PC-9 (cell line): ENCODE results near the gene CTTNBP2. TPM values are rescaled to one million over a fixed set of nuclear protein-coding genes. Genes with fewer than 3 reads are reported as not detected.

Experiments used
- BruUV-seq: library from RNA; stranded (reverse); fragments of 400-500 nt; replicated peaks from 2 replicates; lab custom pipeline; 2021; lab: Mats Ljungman, UMichigan
- CTCF ChIA-PET: fragments of 300-600 bp; sonication (Branson Sonifier 250); formaldehyde crosslinking; loops from one replicate; lab custom pipeline; 2022; ENCODE audit warnings: antibody characterized with exemption; lab: Charles Lee
- POLR2A ChIA-PET: fragments of 300-600 bp; sonication (Branson Sonifier 250); formaldehyde crosslinking; loops from one replicate; lab custom pipeline; 2022; ENCODE audit warnings: antibody characterized with exemption; ENCODE audit not compliant: unreplicated experiment; lab: Charles Lee
- DNase-seq, 2 experiments: peaks; one replicate each; pipeline versions ENCODE4 v3.0.0 to v3.0.0-alpha.2; 2015 to 2022; ENCODE audit warnings: mixed read lengths in 1 of 2
- H2AFZ ChIP-seq: fragments of 200-600 bp; sonication (generic); 2 replicates; pipeline ENCODE4 v1.8.1; 2017; ENCODE audit warnings: antibody characterized with exemption
- H3F3A ChIP-seq: fragments of 200-600 bp; sonication (generic); 2 replicates; pipeline ENCODE4 v1.8.1; 2017; ENCODE audit warnings: antibody characterized with exemption, mild to moderate bottlenecking, low read depth; ENCODE audit not compliant: insufficient read depth
- H3K27ac ChIP-seq: fragments of 200-600 bp; sonication (generic); 2 replicates; pipeline ENCODE4 v1.6.1; 2016; ENCODE audit warnings: mixed run types
- H3K27me3 ChIP-seq: fragments of 200-600 bp; sonication (generic); 2 replicates; pipeline ENCODE4 v1.6.1; 2016; ENCODE audit warnings: low read depth, mixed run types; ENCODE audit not compliant: insufficient read depth
- H3K36me3 ChIP-seq: fragments of 200-600 bp; sonication (generic); 2 replicates; pipeline ENCODE4 v1.6.1; 2016; ENCODE audit warnings: low read depth, mixed run types
- H3K4me1 ChIP-seq: fragments of 200-600 bp; sonication (generic); replicated peaks from 2 replicates; pipeline ENCODE4 v1.6.1; 2016; ENCODE audit warnings: mixed run types; ENCODE audit not compliant: insufficient read depth
- H3K4me2 ChIP-seq: fragments of 200-600 bp; sonication (generic); 2 replicates; pipeline ENCODE4 v1.6.1; 2017; ENCODE audit warnings: mixed run types
- H3K4me3 ChIP-seq: fragments of 200-600 bp; sonication (generic); 2 replicates; pipeline ENCODE4 v1.6.1; 2016; ENCODE audit warnings: mixed run types
- H3K79me2 ChIP-seq: fragments of 200-600 bp; sonication (generic); 2 replicates; pipeline ENCODE4 v1.6.1; 2017; ENCODE audit warnings: low read depth, mixed run types
- H3K9me2 ChIP-seq: fragments of 200-600 bp; sonication (generic); 2 replicates; pipeline ENCODE4 v1.8.1; 2017; ENCODE audit warnings: mild to moderate bottlenecking; ENCODE audit not compliant: insufficient read depth
- H3K9me3 ChIP-seq: fragments of 200-600 bp; sonication (generic); 2 replicates; pipeline ENCODE4 v1.8.1; 2016; ENCODE audit warnings: low read depth; ENCODE audit not compliant: insufficient read depth
- H4K20me1 ChIP-seq: fragments of 200-600 bp; sonication (generic); 2 replicates; pipeline ENCODE4 v1.8.1; 2017; ENCODE audit not compliant: insufficient read depth
- EZH2 ChIP-seq: fragments of 200-600 bp; sonication (generic); IDR thresholded peaks from 2 replicates; pipeline ENCODE4 v1.8.0; 2017; ENCODE audit warnings: antibody characterized with exemption, low read depth
- intact Hi-C: fragments of 100-400 bp; cut with micrococcal nuclease; formaldehyde crosslinking; loops from one replicate; pipeline ENCODE4 v1.10.0; 2022; ENCODE audit not compliant: unreplicated experiment
- total RNA-seq: library from RNA; stranded (reverse); gene quantifications from 2 replicates; pipeline ENCODE4 v1.2.3, GENCODE V29; 2021
- TF ChIP-seq, protein P1 (sequence below): fragments of 200-600 bp; sonication (generic); conservative IDR thresholded peaks from 2 replicates; pipeline ENCODE4 v1.6.1; 2017; ENCODE audit warnings: mixed run types, antibody characterized with exemption, mild to moderate bottlenecking, moderate library complexity

CTTNBP2 gene
- total RNA-seq, 1 experiment from 2014 or later = not detected

- no peaks in the 10 kb centered on the region for H3F3A ChIP-seq
- H3K36me3 ChIP-seq = no peaks in the 10 kb centered on the region
- no peaks in the 10 kb centered on the region for H3K79me2 ChIP-seq
- H3K9me3 ChIP-seq = no peaks in the 10 kb centered on the region
- H3K27me3 ChIP-seq = no peaks in the 10 kb centered on the region
- no peaks in the 10 kb centered on the region for H4K20me1 ChIP-seq
- TF ChIP-seq EZH2 = no peak
- TF ChIP-seq, protein P1, sequence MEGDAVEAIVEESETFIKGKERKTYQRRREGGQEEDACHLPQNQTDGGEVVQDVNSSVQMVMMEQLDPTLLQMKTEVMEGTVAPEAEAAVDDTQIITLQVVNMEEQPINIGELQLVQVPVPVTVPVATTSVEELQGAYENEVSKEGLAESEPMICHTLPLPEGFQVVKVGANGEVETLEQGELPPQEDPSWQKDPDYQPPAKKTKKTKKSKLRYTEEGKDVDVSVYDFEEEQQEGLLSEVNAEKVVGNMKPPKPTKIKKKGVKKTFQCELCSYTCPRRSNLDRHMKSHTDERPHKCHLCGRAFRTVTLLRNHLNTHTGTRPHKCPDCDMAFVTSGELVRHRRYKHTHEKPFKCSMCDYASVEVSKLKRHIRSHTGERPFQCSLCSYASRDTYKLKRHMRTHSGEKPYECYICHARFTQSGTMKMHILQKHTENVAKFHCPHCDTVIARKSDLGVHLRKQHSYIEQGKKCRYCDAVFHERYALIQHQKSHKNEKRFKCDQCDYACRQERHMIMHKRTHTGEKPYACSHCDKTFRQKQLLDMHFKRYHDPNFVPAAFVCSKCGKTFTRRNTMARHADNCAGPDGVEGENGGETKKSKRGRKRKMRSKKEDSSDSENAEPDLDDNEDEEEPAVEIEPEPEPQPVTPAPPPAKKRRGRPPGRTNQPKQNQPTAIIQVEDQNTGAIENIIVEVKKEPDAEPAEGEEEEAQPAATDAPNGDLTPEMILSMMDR = peak; percentile 68
- no peak overlapping the region for H3K27ac ChIP-seq
- no peak overlapping the region for H2AFZ ChIP-seq
- H3K4me3 ChIP-seq = no peak overlapping the region
- intact Hi-C loops = loop anchor here (2.0 to 10.0 kb wide), 4 partner anchors 134 to 446 kb away; no protein-coding TSS in a partner anchor
- BruUV-seq = no TSS peak
- CTCF ChIA-PET = interaction anchor here (0.6 kb wide), 1 partner anchor 259 kb away, joined by 4 read pairs; no protein-coding TSS in a partner anchor
- DNase-seq = no peak
- POLR2A ChIA-PET = no interaction called here
- H3K4me1 ChIP-seq = no peaks in the 10 kb centered on the region
- H3K9me2 ChIP-seq = no peaks in the 10 kb centered on the region
- no peak overlapping the region for H3K4me2 ChIP-seq
Measured at GRCh38 chr7:117750612-117751563, 122.4 kb downstream of the CTTNBP2 start.

- H4K20me1 ChIP-seq = no peaks in the 10 kb centered on the region
- H3K4me2 ChIP-seq = no peak overlapping the region
- no peaks in the 10 kb centered on the region for H3K79me2 ChIP-seq
- no peaks in the 10 kb centered on the region for H3K27me3 ChIP-seq
- ChIA-PET CTCF (no interaction called here), POLR2A (no interaction called here)
- H3K9me2 ChIP-seq = no peaks in the 10 kb centered on the region
- H3K36me3 ChIP-seq = no peaks in the 10 kb centered on the region
- DNase-seq = no peak
- H2AFZ ChIP-seq = no peak overlapping the region
- H3F3A ChIP-seq = no peaks in the 10 kb centered on the region
- no peak overlapping the region for H3K27ac ChIP-seq
- no peak overlapping the region for H3K4me3 ChIP-seq
- TF ChIP-seq, protein P1 = no peak
- no peak for TF ChIP-seq EZH2
- no peaks in the 10 kb centered on the region for H3K9me3 ChIP-seq
- BruUV-seq = no TSS peak
- no peaks in the 10 kb centered on the region for H3K4me1 ChIP-seq
- intact Hi-C loops = no loop called here
Measured at GRCh38 chr7:117741962-117742361, 131.3 kb downstream of the CTTNBP2 start.

DNA sequence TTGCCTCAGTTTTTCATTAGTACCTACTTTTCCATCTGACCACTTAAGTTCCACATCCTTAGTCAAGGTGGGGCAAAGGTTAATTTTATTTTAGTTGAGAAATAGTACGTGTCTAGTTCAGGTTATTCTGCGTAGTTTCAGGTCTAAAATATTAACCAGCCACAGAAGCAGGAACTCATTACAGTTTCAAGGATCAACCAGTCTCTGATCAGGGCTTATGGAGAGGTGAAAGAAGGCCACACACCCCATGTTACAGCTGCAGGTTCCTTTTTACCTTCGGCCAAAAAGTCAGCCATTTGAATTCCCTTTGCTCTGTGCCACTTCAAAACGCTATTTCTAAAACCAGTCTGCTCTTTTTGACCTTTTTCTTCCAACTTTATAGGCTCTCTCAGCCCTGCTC is 134.2 kb downstream of the CTTNBP2 start:
- intact Hi-C loops = loop anchor here (5.0 kb wide), 1 partner anchor 428 kb away; no protein-coding TSS in a partner anchor
- H3K79me2 ChIP-seq = no peaks in the 10 kb centered on the region
- DNase-seq = no peak
- no peaks in the 10 kb centered on the region for H3K9me3 ChIP-seq
- no peak overlapping the region; the same call in 1 of the 2 replicates for H2AFZ ChIP-seq
- H4K20me1 ChIP-seq = no peaks in the 10 kb centered on the region
- no peak overlapping the region for H3K4me3 ChIP-seq
- BruUV-seq = no TSS peak
- TF ChIP-seq, protein P1 = no peak
- TF ChIP-seq EZH2 = no peak
- no peaks in the 10 kb centered on the region for H3K27me3 ChIP-seq
- H3F3A ChIP-seq = no peaks in the 10 kb centered on the region
- H3K27ac ChIP-seq = no peak overlapping the region
- ChIA-PET POLR2A (no interaction called here), CTCF (no interaction called here)
- no peak overlapping the region for H3K4me2 ChIP-seq
- H3K36me3 ChIP-seq = no peaks in the 10 kb centered on the region
- no peaks in the 10 kb centered on the region for H3K4me1 ChIP-seq
- no peaks in the 10 kb centered on the region for H3K9me2 ChIP-seq
